Measurements from ENCODE around the gene DNAJC11.
"Not testable (repeated sequence)": the region's sequence is repeated elsewhere in the genome, so short reads cannot be mapped to it uniquely, and the experiment has no call there.

DNAJC11 gene

GRCh38 chr1:6648556-6648955 lies 53.1 kb downstream of the DNAJC11 start:
- no peak for DNase-seq

GRCh38 chr1:6646499-6647148 lies 55.0 kb downstream of the DNAJC11 start:
- peak; percentile 44 for DNase-seq

- no peak for DNase-seq
These were observed 56.6 kb downstream of the DNAJC11 start for GRCh38 chr1:6645018-6645417.

DNA sequence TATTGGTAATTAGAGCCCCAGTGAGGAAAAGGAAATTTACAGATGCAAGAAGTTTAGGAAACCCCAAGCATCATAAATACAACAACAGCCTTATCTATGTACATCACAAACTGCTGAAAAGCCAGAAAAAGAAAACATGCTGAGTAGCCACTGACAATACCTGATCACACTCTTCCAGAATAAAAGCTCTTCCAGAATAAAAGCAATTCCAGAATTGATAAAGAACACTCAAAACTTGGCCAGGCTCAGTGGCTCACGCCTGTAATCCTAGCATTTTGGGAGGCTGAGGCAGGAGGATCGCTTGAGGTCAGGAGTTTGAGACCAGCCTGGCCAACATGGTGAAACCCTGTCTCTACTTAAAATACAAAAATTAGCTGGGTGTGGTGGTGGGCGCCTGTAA lies 60.7 kb downstream of the DNAJC11 start:
- not testable (repeated sequence) for DNase-seq

DNA sequence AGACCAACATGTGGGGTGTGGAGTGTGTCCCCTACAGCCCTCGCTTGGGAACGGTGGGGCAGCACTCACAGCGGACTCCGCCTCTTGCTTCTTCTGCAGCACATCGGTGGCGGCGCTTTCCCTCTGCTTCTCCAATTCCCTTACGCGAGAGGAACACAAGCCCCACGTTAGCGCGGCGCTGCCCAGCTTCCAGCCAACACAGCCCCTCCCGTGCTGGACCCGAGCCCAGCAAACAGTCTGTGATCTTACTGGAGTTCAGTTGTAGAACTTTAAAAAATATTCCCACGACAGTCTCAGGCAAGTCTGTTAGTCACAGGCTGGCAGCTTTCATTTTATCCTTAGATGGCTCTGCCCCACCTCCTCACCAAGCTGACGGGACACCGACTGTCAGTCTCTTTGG lies 63.4 kb downstream of the DNAJC11 start:
- DNase-seq, result peak; percentile 17

DNA sequence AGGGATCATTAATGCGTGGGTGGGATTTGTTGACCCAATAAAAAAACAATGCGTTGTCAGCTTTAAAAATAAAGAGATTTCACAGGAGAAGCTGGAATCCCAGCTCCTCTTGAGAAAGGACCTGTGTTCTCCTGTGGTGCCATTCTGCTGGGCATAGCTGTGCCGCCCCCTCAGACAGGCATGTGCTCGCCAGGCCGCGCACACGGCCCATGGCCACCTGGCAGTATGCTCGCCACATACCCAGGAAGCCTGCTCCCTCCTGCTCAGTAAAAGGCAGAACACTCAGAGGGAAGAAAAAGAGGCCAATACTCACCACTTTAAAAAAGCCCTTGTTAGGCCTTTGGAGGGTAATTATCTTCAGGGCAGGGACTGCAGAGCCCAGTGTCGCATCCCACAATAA lies 63.8 kb downstream of the DNAJC11 start:
- DNase-seq, result no peak

GRCh38 chr1:6636778-6637177 lies 64.8 kb downstream of the DNAJC11 start:
- not testable (repeated sequence) for DNase-seq

DNA sequence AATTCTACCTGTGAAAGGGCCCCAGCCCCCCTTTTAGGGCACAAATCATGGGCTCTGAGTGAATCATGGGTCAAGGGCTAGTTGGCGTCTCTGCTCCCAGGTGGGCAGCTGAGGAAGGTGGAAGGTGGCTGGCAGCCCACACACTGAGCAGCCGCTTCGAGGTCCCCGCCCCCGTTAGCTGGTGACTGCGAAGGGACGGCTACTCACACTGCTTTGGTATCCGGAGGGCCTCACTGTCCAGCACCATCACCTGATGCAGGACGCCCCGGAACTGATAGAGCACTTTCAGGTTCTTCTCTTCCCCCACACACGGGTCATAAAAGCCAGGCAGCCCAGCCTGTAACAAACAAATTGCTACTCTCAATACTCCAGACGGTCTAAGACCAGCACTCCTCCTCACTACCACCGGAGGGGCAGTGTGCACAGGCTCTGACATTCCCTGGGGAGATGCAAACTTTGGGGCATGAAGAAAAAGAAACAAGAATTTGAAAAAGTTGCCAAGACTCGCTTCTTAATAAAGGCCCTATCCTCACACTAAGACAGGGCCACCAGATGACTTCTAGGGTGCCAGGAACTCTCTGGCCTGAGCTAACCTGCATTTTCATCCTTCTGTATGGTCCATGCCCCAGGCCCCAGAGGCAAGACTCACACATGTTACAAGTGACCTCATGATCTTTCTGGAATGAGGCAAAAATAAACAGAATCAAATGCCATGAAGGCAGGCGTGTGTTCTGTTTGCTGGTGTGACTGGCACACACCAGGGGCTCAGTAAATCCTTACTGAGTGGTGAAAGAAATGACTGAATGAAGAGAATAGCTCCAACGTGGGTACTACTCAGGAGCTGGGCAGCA lies 65.5 kb downstream of the DNAJC11 start:
- no peak for DNase-seq

DNA sequence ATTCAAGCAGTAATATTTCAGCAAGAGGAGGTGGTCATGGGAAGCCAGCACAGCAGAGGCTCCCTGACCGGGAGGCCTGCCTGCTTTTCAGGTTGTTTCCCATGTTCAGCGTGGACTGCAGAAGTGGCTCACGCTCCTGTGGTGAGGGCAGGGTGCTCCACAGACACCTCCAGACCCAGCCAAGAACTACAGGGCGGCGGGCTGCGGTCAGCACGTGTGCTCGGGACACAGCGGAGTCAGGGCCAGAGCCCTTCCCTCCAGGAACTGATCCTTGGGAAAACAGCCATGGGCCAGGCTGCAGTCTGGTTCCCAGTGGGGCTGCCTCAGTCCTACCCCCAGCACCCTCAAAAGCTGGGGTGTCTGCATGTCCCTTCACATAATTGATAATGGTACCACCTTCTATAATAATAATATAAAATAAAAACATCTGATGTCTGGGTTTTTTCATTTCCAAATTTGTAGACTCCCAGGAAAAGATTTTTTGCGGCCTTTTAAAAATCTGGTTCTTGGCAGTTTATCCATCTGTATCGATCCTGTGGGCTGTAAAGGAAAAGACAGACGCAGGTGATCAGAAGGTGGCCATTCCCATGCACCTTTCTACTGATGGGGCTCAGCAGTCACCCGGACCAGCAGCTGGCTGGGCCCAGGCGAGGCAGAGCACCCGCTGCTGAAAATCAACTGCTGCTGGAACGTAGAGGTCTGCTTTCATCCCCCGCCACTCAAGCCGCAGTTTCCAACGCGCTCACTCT lies 66.3 kb downstream of the DNAJC11 start:
- DNase-seq, result no peak

DNA sequence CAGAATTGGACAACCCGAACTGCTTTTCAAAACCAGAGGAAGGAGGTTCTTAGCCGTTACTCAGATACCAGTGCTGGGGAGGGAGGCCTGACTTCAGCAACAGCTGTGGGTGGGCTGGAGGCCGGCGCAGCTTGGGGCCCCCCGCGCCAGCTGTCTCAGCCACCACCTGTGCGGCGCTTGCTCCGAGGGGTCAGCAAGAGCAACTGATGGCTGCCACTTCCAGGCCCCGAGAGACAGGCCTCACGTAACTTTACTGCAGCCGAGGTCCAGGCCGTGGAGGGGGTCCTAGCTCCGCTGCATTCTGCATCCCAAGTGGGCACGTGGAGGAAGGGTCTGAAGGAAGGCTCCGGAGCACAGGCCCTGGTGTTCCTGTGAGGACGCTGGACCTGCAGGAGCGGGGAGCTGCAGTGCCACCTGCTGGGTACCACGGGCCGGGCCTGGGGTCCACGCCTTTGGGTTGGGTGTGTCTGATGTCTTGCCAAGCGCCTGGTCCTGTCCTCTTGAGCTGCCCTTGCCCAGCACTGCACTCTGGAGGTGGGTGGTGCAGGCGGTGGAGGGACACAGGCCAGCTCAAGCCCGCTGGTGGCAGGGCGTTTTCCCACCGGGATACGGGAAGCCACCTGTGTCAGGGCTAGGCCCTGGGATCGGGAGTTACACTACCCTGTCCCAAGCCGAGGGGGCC lies 67.1 kb downstream of the DNAJC11 start:
- peak; percentile 27 for DNase-seq

- DNase-seq, result no peak
These were observed 68.8 kb downstream of the DNAJC11 start for GRCh38 chr1:6632588-6633514.

GRCh38 chr1:6631058-6631457 lies 70.6 kb downstream of the DNAJC11 start:
- no peak for DNase-seq

GRCh38 chr1:6630027-6630426 lies 71.6 kb downstream of the DNAJC11 start:
- no peak for DNase-seq

DNA sequence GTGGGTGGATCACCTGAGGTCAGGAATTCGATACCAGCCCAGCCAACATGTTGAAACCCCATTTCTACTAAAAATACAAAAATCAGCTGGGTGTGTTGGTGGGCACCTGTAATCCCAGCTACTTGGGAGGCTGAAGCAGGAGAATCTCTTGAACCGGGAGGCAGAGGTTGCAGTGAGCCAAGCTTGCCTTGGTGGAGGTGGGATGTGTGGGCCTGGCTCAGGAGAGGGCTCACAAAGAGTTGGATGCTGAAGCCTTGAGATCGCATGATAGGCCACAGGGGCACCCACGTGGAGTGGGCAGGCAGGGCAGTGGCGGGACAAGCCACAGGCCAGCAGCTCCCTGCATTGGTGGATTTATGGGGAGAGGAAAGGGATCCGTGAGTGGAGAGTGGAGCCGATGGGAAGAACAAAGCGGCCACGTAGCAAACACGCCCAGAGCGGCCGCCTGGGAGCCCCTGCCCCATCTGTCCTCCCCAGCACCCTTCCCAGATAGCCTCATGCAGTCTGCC lies 72.6 kb downstream of the DNAJC11 start:
- DNase-seq, result no peak

GRCh38 chr1:6627841-6628545 lies 73.6 kb downstream of the DNAJC11 start:
- no peak for DNase-seq

GRCh38 chr1:6627031-6627430 lies 74.6 kb downstream of the DNAJC11 start:
- DNase-seq, result no peak

GRCh38 chr1:6625584-6626149 lies 75.9 kb downstream of the DNAJC11 start:
- DNase-seq, result peak; percentile 71

GRCh38 chr1:6624710-6625583 lies 76.7 kb downstream of the DNAJC11 start, which contains the start of gene THAP3:
Gene THAP3 (plus strand): TSS chr1:6624868. CDS start chr1:6625219, 351 bp downstream.
- DNase-seq, result peak; percentile 84
